Neural cell (in vitro differentiated cells): ENCODE data around the gene CDC6. TPM values are rescaled to one million over a fixed set of nuclear protein-coding genes. Genes with fewer than 3 reads are reported as not detected.

Experiments
- H2AFZ ChIP-seq: fragments of 200-600, 300-800 bp; sonication (generic), shearing (Covaris generic); 2 replicates; pipeline ENCODE4 v1.6.0; 2014; ENCODE audit warnings: low read depth, mild to moderate bottlenecking, antibody characterized with exemption, low read length, moderate library complexity
- H3F3A ChIP-seq: fragments of 200-600 bp; shearing (Covaris generic); 2 replicates; pipeline ENCODE4 v1.6.1; 2016; ENCODE audit warnings: mild to moderate bottlenecking, moderate library complexity, mixed read lengths, antibody characterized with exemption, low read length; ENCODE audit not compliant: insufficient read depth, poor library complexity, severe bottlenecking
- H3K27ac ChIP-seq: fragments of 200-600, 300-800 bp; sonication (generic), shearing (Covaris generic); 2 replicates; pipeline ENCODE4 v1.5.1; 2014; ENCODE audit warnings: mild to moderate bottlenecking, low read length, moderate library complexity
- H3K27me3 ChIP-seq: fragments of 300-800, 200-600 bp; sonication (generic), shearing (Covaris generic); 2 replicates; pipeline ENCODE4 v1.6.0; 2014; ENCODE audit warnings: mild to moderate bottlenecking, low read depth, low read length, moderate library complexity; ENCODE audit not compliant: insufficient read depth
- H3K36me3 ChIP-seq: fragments of 300-800, 200-600 bp; sonication (generic), shearing (Covaris generic); 2 replicates; pipeline ENCODE4 v1.5.1; 2014; ENCODE audit warnings: mild to moderate bottlenecking, antibody characterized with exemption, low read length, moderate library complexity; ENCODE audit not compliant: insufficient read depth
- H3K4me2 ChIP-seq: fragments of 300-800, 200-600 bp; sonication (generic), shearing (Covaris generic); 2 replicates; pipeline ENCODE4 v1.6.0; 2014; ENCODE audit warnings: mild to moderate bottlenecking, low read length
- H3K4me3 ChIP-seq: fragments of 300-800, 200-600 bp; sonication (generic), shearing (Covaris generic); 2 replicates; pipeline ENCODE4 v1.5.1; 2014; ENCODE audit warnings: mild to moderate bottlenecking, low read length, moderate library complexity
- H3K79me2 ChIP-seq: fragments of 200-600 bp; shearing (Covaris generic); replicated peaks from 2 replicates; pipeline ENCODE4 v1.6.0; 2014; ENCODE audit warnings: mild to moderate bottlenecking, low read length, moderate library complexity; ENCODE audit not compliant: insufficient read depth
- H3K9ac ChIP-seq: fragments of 300-800, 200-600 bp; sonication (generic), shearing (Covaris generic); 2 replicates; pipeline ENCODE4 v1.6.1; 2016; ENCODE audit warnings: mild to moderate bottlenecking, low read length, mixed read lengths
- H3K9me2 ChIP-seq: fragments of 200-600 bp; shearing (Covaris generic); 2 replicates; pipeline ENCODE4 v1.6.1; 2016; ENCODE audit warnings: mild to moderate bottlenecking, low read length, mixed read lengths; ENCODE audit not compliant: insufficient read depth
- H3K9me3 ChIP-seq: fragments of 200-600, 300-800 bp; sonication (generic), shearing (Covaris generic); 2 replicates; pipeline ENCODE4 v1.6.1; 2016; ENCODE audit warnings: mild to moderate bottlenecking, mixed run types, low read length, moderate library complexity, mixed read lengths
- H4K20me1 ChIP-seq: fragments of 200-600 bp; shearing (Covaris generic); 2 replicates; pipeline ENCODE4 v1.6.1; 2016; ENCODE audit warnings: mild to moderate bottlenecking, mixed run types; ENCODE audit not compliant: insufficient read depth
- EP300 ChIP-seq: fragments of 450-650 bp; conservative IDR thresholded peaks from 2 replicates; pipeline ENCODE4 v1.6.1; 2014; ENCODE audit warnings: antibody characterized with exemption, mild to moderate bottlenecking, moderate library complexity; ENCODE audit not compliant: poor library complexity, severe bottlenecking
- EZH2 ChIP-seq: fragments of 200-600, 300-800 bp; shearing (Covaris generic), sonication (generic); IDR thresholded peaks from 2 replicates; pipeline ENCODE4 v1.6.1; 2014; ENCODE audit warnings: antibody characterized with exemption, low read length, borderline replicate concordance, mild to moderate bottlenecking; ENCODE audit not compliant: insufficient read depth, poor library complexity, severe bottlenecking
- MXI1 ChIP-seq: fragments of 450-650 bp; conservative IDR thresholded peaks from 2 replicates; pipeline ENCODE4 v1.6.1; 2014; ENCODE audit warnings: antibody characterized with exemption, mild to moderate bottlenecking; ENCODE audit not compliant: poor library complexity, severe bottlenecking
- POLR2AphosphoS5 ChIP-seq: IDR thresholded peaks from 2 replicates; pipeline ENCODE4 v1.6.1; 2012
- RAD21 ChIP-seq: fragments of 450-650 bp; conservative IDR thresholded peaks from 2 replicates; pipeline ENCODE4 v1.6.1; 2014; ENCODE audit warnings: antibody characterized with exemption, mild to moderate bottlenecking, moderate library complexity
- SMC3 ChIP-seq: fragments of 450-650 bp; conservative IDR thresholded peaks from 2 replicates; pipeline ENCODE4 v1.6.1; 2014; ENCODE audit warnings: antibody characterized with exemption, mild to moderate bottlenecking, moderate library complexity; ENCODE audit not compliant: poor library complexity
- TAF1 ChIP-seq: IDR thresholded peaks from 2 replicates; pipeline ENCODE4 v1.6.1; 2012; ENCODE audit warnings: low read depth
- polyA plus RNA-seq: library from polyadenylated mRNA; depleted of rRNA; stranded (reverse); fragments of >200 nt; gene quantifications from 2 replicates; pipeline ENCODE4 v1.2.3, GENCODE V29; 2014
- TF ChIP-seq, protein P1 (sequence below): IDR thresholded peaks from 2 replicates; pipeline ENCODE4 v1.6.1; 2012; ENCODE audit warnings: borderline replicate concordance
- TF ChIP-seq, protein P2 (sequence below): fragments of 450-650 bp; IDR thresholded peaks from 2 replicates; pipeline ENCODE4 v1.5.1; 2014; ENCODE audit warnings: antibody characterized with exemption, mild to moderate bottlenecking, moderate library complexity; ENCODE audit not compliant: poor library complexity, severe bottlenecking

Gene CDC6
- polyA plus RNA-seq, 1 donor from 2014 or later = 2.2 TPM

DNA sequence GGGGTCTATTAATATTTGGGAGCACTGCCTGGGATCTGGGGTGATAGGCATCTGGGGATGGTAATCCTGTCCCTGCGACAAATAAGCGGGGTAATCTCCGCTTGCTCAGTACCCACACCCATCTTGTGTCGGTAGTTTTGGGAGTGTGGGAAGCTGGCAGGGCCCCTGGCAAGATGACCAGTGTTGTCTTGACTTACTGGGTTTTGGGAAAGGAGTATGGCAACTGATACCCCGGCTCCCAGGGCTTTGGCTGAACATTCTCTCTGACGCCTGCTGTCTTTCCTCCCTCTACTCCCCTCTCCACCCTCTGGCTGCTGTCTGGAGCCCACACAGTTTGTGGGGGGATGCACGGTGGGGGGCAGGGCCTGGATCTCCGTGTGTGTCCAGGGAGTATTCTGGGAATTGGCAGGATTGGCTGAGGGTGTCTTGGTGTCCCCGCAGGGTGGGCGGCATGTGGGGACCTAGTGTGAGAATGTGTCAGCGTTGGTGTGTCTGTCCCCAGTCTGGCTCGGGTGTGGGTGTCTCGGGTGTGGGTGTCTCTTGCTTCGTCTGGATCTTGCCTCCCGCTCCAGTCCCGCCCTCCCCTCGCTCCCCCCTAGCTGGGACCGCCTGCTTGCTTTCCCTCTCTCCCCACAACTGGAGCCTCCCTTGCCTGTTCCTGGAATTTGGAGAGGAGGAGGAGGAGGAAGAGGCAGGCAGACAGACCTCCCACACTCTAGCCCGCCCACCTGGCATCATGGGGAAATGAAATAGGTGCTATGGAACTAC is 33.3 kb downstream of the CDC6 start:
- TF ChIP-seq EP300 (no peak), RAD21 (no peak), TAF1 (no peak), SMC3 (no peak)
- no peaks in the 10 kb centered on the region for H3K9me2 ChIP-seq
- peaks cover 7% of the 10 kb centered on the region for H3K79me2 ChIP-seq
- H2AFZ ChIP-seq = no peak overlapping the region
- H3K4me2 ChIP-seq = no peak overlapping the region
- H3K27ac ChIP-seq = no peak overlapping the region
- no peaks in the 10 kb centered on the region for H3K36me3 ChIP-seq
- H3K9me3 ChIP-seq = no peaks in the 10 kb centered on the region
- no peaks in the 10 kb centered on the region for H3F3A ChIP-seq
- H4K20me1 ChIP-seq = no peaks in the 10 kb centered on the region
- H3K4me3 ChIP-seq = no peak overlapping the region
- H3K27me3 ChIP-seq = peaks cover 5% of the 10 kb centered on the region
- H3K9ac ChIP-seq = no peak overlapping the region

DNA sequence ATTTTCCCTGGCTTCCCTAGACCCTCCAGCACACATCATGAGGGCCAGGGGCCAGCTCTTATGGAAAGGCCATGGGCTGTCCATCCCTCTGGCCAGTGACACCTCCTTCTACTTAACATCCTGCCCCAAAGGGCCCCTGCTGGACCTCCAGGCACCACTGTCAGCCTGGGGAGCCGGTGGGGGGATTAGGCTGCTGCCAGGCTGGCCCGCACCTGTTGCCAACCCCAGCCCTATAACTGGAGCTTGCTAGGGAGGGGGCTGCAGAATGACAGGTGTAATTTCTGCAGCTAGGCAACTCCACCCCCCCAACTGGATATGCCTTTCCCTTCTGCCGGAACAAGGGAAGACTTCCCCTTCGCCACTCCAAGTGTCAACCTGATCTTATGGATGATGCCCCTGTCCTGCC is 33.8 kb downstream of the CDC6 start:
- Histone ChIP-seq H3K4me3 (no peak overlapping the region), H3K9ac (no peak overlapping the region), H3K36me3 (no peaks in the 10 kb centered on the region), H2AFZ (no peak overlapping the region), H4K20me1 (no peaks in the 10 kb centered on the region), H3F3A (no peaks in the 10 kb centered on the region), H3K9me2 (no peaks in the 10 kb centered on the region), H3K9me3 (no peaks in the 10 kb centered on the region), H3K4me2 (no peak overlapping the region), H3K27me3 (peaks cover 5% of the 10 kb centered on the region), H3K79me2 (peaks cover 7% of the 10 kb centered on the region), H3K27ac (no peak overlapping the region)
- TF ChIP-seq TAF1 = no peak
- TF ChIP-seq, protein P1, sequence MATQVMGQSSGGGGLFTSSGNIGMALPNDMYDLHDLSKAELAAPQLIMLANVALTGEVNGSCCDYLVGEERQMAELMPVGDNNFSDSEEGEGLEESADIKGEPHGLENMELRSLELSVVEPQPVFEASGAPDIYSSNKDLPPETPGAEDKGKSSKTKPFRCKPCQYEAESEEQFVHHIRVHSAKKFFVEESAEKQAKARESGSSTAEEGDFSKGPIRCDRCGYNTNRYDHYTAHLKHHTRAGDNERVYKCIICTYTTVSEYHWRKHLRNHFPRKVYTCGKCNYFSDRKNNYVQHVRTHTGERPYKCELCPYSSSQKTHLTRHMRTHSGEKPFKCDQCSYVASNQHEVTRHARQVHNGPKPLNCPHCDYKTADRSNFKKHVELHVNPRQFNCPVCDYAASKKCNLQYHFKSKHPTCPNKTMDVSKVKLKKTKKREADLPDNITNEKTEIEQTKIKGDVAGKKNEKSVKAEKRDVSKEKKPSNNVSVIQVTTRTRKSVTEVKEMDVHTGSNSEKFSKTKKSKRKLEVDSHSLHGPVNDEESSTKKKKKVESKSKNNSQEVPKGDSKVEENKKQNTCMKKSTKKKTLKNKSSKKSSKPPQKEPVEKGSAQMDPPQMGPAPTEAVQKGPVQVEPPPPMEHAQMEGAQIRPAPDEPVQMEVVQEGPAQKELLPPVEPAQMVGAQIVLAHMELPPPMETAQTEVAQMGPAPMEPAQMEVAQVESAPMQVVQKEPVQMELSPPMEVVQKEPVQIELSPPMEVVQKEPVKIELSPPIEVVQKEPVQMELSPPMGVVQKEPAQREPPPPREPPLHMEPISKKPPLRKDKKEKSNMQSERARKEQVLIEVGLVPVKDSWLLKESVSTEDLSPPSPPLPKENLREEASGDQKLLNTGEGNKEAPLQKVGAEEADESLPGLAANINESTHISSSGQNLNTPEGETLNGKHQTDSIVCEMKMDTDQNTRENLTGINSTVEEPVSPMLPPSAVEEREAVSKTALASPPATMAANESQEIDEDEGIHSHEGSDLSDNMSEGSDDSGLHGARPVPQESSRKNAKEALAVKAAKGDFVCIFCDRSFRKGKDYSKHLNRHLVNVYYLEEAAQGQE = no peak
- TF ChIP-seq, protein P2, sequence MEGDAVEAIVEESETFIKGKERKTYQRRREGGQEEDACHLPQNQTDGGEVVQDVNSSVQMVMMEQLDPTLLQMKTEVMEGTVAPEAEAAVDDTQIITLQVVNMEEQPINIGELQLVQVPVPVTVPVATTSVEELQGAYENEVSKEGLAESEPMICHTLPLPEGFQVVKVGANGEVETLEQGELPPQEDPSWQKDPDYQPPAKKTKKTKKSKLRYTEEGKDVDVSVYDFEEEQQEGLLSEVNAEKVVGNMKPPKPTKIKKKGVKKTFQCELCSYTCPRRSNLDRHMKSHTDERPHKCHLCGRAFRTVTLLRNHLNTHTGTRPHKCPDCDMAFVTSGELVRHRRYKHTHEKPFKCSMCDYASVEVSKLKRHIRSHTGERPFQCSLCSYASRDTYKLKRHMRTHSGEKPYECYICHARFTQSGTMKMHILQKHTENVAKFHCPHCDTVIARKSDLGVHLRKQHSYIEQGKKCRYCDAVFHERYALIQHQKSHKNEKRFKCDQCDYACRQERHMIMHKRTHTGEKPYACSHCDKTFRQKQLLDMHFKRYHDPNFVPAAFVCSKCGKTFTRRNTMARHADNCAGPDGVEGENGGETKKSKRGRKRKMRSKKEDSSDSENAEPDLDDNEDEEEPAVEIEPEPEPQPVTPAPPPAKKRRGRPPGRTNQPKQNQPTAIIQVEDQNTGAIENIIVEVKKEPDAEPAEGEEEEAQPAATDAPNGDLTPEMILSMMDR = no peak
- TF ChIP-seq POLR2AphosphoS5 = no peak
- TF ChIP-seq EZH2 = no peak
- TF ChIP-seq EP300 = no peak
- no peak for TF ChIP-seq SMC3
- TF ChIP-seq RAD21 = no peak
- TF ChIP-seq MXI1 = no peak
